HepG2 (cell line): Measurements from ENCODE around the gene PGS1. TPM values are rescaled to one million over a fixed set of nuclear protein-coding genes. Genes with fewer than 3 reads are reported as not detected.
A peak's percentile ranks its signal among the peaks of the same experiment; 100 is the strongest.

Experiments used
- ATAD3A ChIP-seq: sonication (generic); formaldehyde crosslinking; IDR thresholded peaks from 2 replicates; pipeline ENCODE4 v1.4.0; 2020; ENCODE audit warnings: missing genetic modification reagents
- ELF3 ChIP-seq: IDR thresholded peaks from 2 replicates; pipeline ENCODE4 v1.6.1; 2016; ENCODE audit warnings: missing genetic modification reagents, missing compliant biosample characterization
- HCFC1 ChIP-seq: fragments of 150-350 bp; IDR thresholded peaks from 2 replicates; pipeline ENCODE4 v1.6.1; 2014; ENCODE audit warnings: low read depth, low read length
- HDAC2 ChIP-seq: sonication (generic); formaldehyde crosslinking; IDR thresholded peaks from 2 replicates; pipeline ENCODE4 v1.4.0; 2020; ENCODE audit warnings: missing genetic modification reagents
- HES4 ChIP-seq: sonication (generic); formaldehyde crosslinking; IDR thresholded peaks from 2 replicates; pipeline ENCODE4 v1.9.0; 2021; ENCODE audit warnings: mild to moderate bottlenecking, missing genetic modification reagents, borderline replicate concordance
- KMT2A ChIP-seq: sonication (generic); formaldehyde crosslinking; IDR thresholded peaks from 2 replicates; pipeline ENCODE4 v1.4.0; 2020; ENCODE audit warnings: missing genetic modification reagents
- NKX3-1 ChIP-seq: sonication (generic); formaldehyde crosslinking; IDR thresholded peaks from 2 replicates; pipeline ENCODE4 v1.5.0; 2020; ENCODE audit warnings: missing genetic modification reagents
- PHF21A ChIP-seq: sonication (generic); formaldehyde crosslinking; IDR thresholded peaks from 2 replicates; pipeline ENCODE4 v1.5.0; 2020; ENCODE audit warnings: mild to moderate bottlenecking, missing genetic modification reagents
- SRSF9 ChIP-seq: fragments of 200-400 bp; formaldehyde crosslinking; IDR thresholded peaks from 2 replicates; pipeline ENCODE4 v1.6.1; 2018; ENCODE audit warnings: borderline replicate concordance, mild to moderate bottlenecking, low read depth, low read length; ENCODE audit not compliant: insufficient read depth, poor library complexity, severe bottlenecking
- STAT5B ChIP-seq: sonication (generic); formaldehyde crosslinking; IDR thresholded peaks from 2 replicates; pipeline ENCODE4 v1.4.0; 2020; ENCODE audit warnings: missing genetic modification reagents
- ZBTB42 ChIP-seq: sonication (generic); formaldehyde crosslinking; IDR thresholded peaks from 2 replicates; pipeline ENCODE4 v1.5.0; 2020; ENCODE audit warnings: mild to moderate bottlenecking, missing genetic modification reagents
- ZBTB7B ChIP-seq: sonication (generic); formaldehyde crosslinking; IDR thresholded peaks from 2 replicates; pipeline ENCODE4 v1.4.0; 2020; ENCODE audit warnings: missing genetic modification reagents
- ZFP62 ChIP-seq: sonication (generic); formaldehyde crosslinking; IDR thresholded peaks from 2 replicates; pipeline ENCODE4 v1.4.0; 2020; ENCODE audit warnings: missing genetic modification reagents
- ZNF225 ChIP-seq: sonication (generic); formaldehyde crosslinking; IDR thresholded peaks from 2 replicates; pipeline ENCODE4 v1.4.0; 2020; ENCODE audit warnings: mild to moderate bottlenecking, missing genetic modification reagents
- ZNF230 ChIP-seq: sonication (generic); formaldehyde crosslinking; IDR thresholded peaks from 2 replicates; pipeline ENCODE4 v1.4.0; 2020; ENCODE audit warnings: mild to moderate bottlenecking, missing genetic modification reagents
- ZNF292 ChIP-seq: sonication (generic); formaldehyde crosslinking; IDR thresholded peaks from 2 replicates; pipeline ENCODE4 v1.8.1; 2022; ENCODE audit warnings: mild to moderate bottlenecking, low read depth, missing genetic modification reagents, borderline replicate concordance
- ZNF30 ChIP-seq: sonication (generic); formaldehyde crosslinking; IDR thresholded peaks from 2 replicates; pipeline ENCODE4 v1.5.0; 2020; ENCODE audit warnings: mild to moderate bottlenecking, missing genetic modification reagents
- ZNF569 ChIP-seq: sonication (generic); formaldehyde crosslinking; IDR thresholded peaks from 2 replicates; pipeline ENCODE4 v1.5.0; 2020; ENCODE audit warnings: mild to moderate bottlenecking, missing genetic modification reagents, moderate library complexity, borderline replicate concordance
- ZNF644 ChIP-seq: IDR thresholded peaks from 2 replicates; pipeline ENCODE4 v1.6.1; 2016; ENCODE audit warnings: low read depth
- ZSCAN12 ChIP-seq: sonication (generic); formaldehyde crosslinking; IDR thresholded peaks from 2 replicates; pipeline ENCODE4 v1.9.0; 2021; ENCODE audit warnings: mild to moderate bottlenecking, missing genetic modification reagents
- polyA plus RNA-seq, 8 experiments: library from polyadenylated mRNA; depleted of rRNA in 3 of 8; stranded (reverse) in 7 of 8; unstranded in 1 of 8; fragments of >200 nt; fragmentation: Illumina TruSeq in 4 of 8; extraction: Trizol in 4 of 8; gene quantifications; 2 replicates each; pipeline versions ENCODE4 v1.2.1 to v1.2.3, GENCODE V29; 2011 to 2016; ENCODE audit warnings: low read depth in 4 of 8, missing spikeins in 1 of 8, mixed read lengths in 1 of 8; ENCODE audit not compliant: insufficient read depth in 1 of 8
- total RNA-seq, 5 experiments: library from RNA; depleted of rRNA; stranded (reverse); fragments of >200 nt; fragmentation: Illumina TruSeq; extraction: Trizol; gene quantifications; 2 replicates each; pipeline ENCODE4 v1.2.3, GENCODE V29; 2016; ENCODE audit warnings: low read depth in 1 of 5
- TF ChIP-seq, protein P1 (sequence below), 2 experiments: sonication (generic) in 1 of 2; formaldehyde crosslinking in 1 of 2; IDR thresholded peaks; 2 replicates each; pipeline versions ENCODE4 v1.4.0 to v1.6.1; 2016 to 2020; ENCODE audit warnings: borderline replicate concordance in 1 of 2, low read depth in 1 of 2, mild to moderate bottlenecking in 1 of 2, missing genetic modification reagents in 1 of 2
- TF ChIP-seq, protein P2 (sequence below): sonication (generic); formaldehyde crosslinking; IDR thresholded peaks from 2 replicates; pipeline ENCODE4 v1.8.1; 2023; ENCODE audit warnings: mild to moderate bottlenecking, inconsistent platforms, moderate library complexity, missing genetic modification reagents, borderline replicate concordance
- TF ChIP-seq, protein P3 (sequence below): sonication (generic); formaldehyde crosslinking; IDR thresholded peaks from 2 replicates; pipeline ENCODE4 v1.5.1; 2020; ENCODE audit warnings: missing genetic modification reagents, mild to moderate bottlenecking, borderline replicate concordance
- TF ChIP-seq, protein P4 (sequence below): sonication (generic); formaldehyde crosslinking; IDR thresholded peaks from 2 replicates; pipeline ENCODE4 v1.4.0; 2020; ENCODE audit warnings: missing genetic modification reagents

Gene PGS1
- total and polyA plus RNA-seq, 2 of the 13 experiments (the other 11 are each of a cell fraction or from before 2014, with no cell fraction given): 25.9 to 31.5 TPM

DNA sequence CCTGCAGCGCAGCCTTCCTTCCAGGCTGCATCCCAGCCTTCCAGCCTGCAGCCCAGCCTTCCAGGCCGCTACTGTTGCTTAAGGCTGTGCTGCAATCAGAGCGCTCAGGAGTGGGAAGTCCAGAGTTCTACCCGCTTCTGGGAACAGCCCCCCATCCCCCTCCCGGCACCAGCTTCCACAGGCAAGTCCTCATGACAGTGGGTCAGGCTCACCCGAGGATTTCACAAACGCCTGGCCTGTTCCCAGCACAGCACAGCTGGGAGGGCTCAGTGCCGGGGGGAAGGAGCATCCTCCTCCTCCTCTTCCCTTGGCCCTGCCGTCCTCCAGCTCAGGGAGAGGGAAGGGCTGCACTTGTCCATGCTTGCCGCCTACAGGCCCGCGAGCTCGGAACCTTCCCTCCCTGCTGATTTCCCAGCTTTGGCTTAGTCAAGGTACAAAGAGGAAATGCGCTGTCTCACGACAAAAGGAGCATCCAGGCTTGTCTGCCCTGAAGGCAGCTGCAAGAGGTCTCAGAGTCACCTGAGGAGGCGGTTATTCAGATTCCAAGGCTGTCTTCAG is 26.9 kb upstream of the PGS1 start (continued):
- TF ChIP-seq, protein P1, sequence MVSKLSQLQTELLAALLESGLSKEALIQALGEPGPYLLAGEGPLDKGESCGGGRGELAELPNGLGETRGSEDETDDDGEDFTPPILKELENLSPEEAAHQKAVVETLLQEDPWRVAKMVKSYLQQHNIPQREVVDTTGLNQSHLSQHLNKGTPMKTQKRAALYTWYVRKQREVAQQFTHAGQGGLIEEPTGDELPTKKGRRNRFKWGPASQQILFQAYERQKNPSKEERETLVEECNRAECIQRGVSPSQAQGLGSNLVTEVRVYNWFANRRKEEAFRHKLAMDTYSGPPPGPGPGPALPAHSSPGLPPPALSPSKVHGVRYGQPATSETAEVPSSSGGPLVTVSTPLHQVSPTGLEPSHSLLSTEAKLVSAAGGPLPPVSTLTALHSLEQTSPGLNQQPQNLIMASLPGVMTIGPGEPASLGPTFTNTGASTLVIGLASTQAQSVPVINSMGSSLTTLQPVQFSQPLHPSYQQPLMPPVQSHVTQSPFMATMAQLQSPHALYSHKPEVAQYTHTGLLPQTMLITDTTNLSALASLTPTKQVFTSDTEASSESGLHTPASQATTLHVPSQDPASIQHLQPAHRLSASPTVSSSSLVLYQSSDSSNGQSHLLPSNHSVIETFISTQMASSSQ (IDR thresholded peaks at IDR 0.05; ENCODE audit: low read depth): no peak
- TF ChIP-seq, protein P1 (CRISPR knock-in tag; IDR thresholded peaks at IDR 0.05; ENCODE audit: borderline replicate concordance): no peak; the same call in none of the 2 replicates
- TF ChIP-seq ATAD3A (CRISPR knock-in tag): no peak
- no peak for TF ChIP-seq NKX3-1 (CRISPR knock-in tag)
- TF ChIP-seq HCFC1: no peak
- TF ChIP-seq ZNF30: no peak
- TF ChIP-seq ZBTB42 (CRISPR knock-in tag): no peak
- TF ChIP-seq ZSCAN12 (CRISPR knock-in tag): no peak
- TF ChIP-seq, protein P2, sequence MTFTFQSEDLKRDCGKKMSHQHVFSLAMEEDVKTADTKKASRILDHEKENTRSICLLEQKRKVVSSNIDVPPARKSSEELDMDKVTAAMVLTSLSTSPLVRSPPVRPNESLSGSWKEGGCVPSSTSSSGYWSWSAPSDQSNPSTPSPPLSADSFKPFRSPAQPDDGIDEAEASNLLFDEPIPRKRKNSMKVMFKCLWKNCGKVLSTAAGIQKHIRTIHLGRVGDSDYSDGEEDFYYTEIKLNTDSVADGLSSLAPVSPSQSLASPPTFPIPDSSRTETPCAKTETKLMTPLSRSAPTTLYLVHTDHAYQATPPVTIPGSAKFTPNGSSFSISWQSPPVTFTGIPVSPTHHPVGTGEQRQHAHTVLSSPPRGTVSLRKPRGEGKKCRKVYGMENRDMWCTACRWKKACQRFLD (CRISPR knock-in tag): no peak
- no peak; the same call in 1 of the 2 replicates for TF ChIP-seq HDAC2 (CRISPR knock-in tag)
- TF ChIP-seq PHF21A (CRISPR knock-in tag): no peak
- TF ChIP-seq ZNF292: no peak
- no peak for TF ChIP-seq ZNF569 (CRISPR knock-in tag)
- TF ChIP-seq ZNF230 (CRISPR knock-in tag): no peak
- TF ChIP-seq SRSF9: no peak
- TF ChIP-seq ZBTB7B: no peak
- TF ChIP-seq ZNF644: no peak
- TF ChIP-seq STAT5B: no peak
- TF ChIP-seq ELF3 (CRISPR knock-in tag): peak; percentile 37; the same call in 1 of the 2 replicates
- TF ChIP-seq KMT2A: no peak
- TF ChIP-seq ZNF225 (CRISPR knock-in tag): peak; percentile 82; the same call in 1 of the 2 replicates
- TF ChIP-seq ZFP62: no peak
- no peak for TF ChIP-seq HES4 (CRISPR knock-in tag)
- TF ChIP-seq, protein P3, sequence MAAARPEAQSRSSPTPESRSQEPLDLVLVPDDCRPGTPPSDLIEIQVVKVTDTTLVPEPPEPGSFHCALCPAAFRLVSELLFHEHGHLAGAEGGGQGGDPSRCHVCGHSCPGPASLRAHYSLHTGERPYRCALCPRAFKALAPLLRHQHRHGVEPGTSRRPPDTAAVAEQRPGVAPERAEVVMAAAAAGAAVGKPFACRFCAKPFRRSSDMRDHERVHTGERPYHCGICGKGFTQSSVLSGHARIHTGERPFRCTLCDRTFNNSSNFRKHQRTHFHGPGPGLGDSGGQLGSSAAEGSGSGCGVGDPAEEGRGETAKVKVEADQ (CRISPR knock-in tag): 0 out of 2 replicates have a peak, but pooled peaks have one; percentile 22
- TF ChIP-seq, protein P4, sequence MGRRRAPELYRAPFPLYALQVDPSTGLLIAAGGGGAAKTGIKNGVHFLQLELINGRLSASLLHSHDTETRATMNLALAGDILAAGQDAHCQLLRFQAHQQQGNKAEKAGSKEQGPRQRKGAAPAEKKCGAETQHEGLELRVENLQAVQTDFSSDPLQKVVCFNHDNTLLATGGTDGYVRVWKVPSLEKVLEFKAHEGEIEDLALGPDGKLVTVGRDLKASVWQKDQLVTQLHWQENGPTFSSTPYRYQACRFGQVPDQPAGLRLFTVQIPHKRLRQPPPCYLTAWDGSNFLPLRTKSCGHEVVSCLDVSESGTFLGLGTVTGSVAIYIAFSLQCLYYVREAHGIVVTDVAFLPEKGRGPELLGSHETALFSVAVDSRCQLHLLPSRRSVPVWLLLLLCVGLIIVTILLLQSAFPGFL (CRISPR knock-in tag): no peak
